WTC11 (cell line): ENCODE data around the gene TCF3.

ENCODE experiments used
- CTCF ChIP-seq: fragments of 200-600 bp; IDR thresholded peaks from 2 replicates; pipeline ENCODE4 v1.8.0; 2022; ENCODE audit warnings: antibody characterized with exemption
- HMGXB4 ChIP-seq: sonication (generic); formaldehyde crosslinking; IDR thresholded peaks from 2 replicates; pipeline ENCODE4 v1.8.1; 2023; ENCODE audit warnings: mild to moderate bottlenecking, moderate library complexity, missing genetic modification reagents
- IRF2 ChIP-seq: sonication (generic); formaldehyde crosslinking; IDR thresholded peaks from 2 replicates; pipeline ENCODE4 v1.8.0; 2022; ENCODE audit warnings: low read depth, missing genetic modification reagents, borderline replicate concordance
- SMAD3 ChIP-seq: sonication (generic); formaldehyde crosslinking; IDR thresholded peaks from 2 replicates; pipeline ENCODE4 v1.8.0; 2022; ENCODE audit warnings: missing genetic modification reagents, mild to moderate bottlenecking, borderline replicate concordance
- SMAD4 ChIP-seq: sonication (generic); formaldehyde crosslinking; IDR thresholded peaks from 2 replicates; pipeline ENCODE4 v1.8.0; 2022; ENCODE audit warnings: mild to moderate bottlenecking, missing genetic modification reagents
- USF2 ChIP-seq: sonication (generic); formaldehyde crosslinking; IDR thresholded peaks from 2 replicates; pipeline ENCODE4 v1.8.1; 2023; ENCODE audit warnings: mild to moderate bottlenecking, missing genetic modification reagents, moderate library complexity
- ZBTB43 ChIP-seq: sonication (generic); formaldehyde crosslinking; IDR thresholded peaks from 2 replicates; pipeline ENCODE4 v1.8.1; 2023; ENCODE audit warnings: mild to moderate bottlenecking, missing genetic modification reagents
- TF ChIP-seq, protein P1 (sequence below): sonication (generic); formaldehyde crosslinking; IDR thresholded peaks from 2 replicates; pipeline ENCODE4 v1.8.1; 2023; ENCODE audit warnings: mild to moderate bottlenecking, missing genetic modification reagents, borderline replicate concordance

GRCh38 chr19:1647501-1648458 is 4.6 kb downstream of the TCF3 start:
- TF ChIP-seq USF2 (CRISPR knock-in tag), result no peak
- TF ChIP-seq HMGXB4 (CRISPR knock-in tag), result no peak
- no peak for TF ChIP-seq SMAD3 (CRISPR knock-in tag)
- no peak for TF ChIP-seq IRF2 (CRISPR knock-in tag)
- TF ChIP-seq CTCF, result no peak
- no peak for TF ChIP-seq ZBTB43 (CRISPR knock-in tag)
- TF ChIP-seq, protein P1, sequence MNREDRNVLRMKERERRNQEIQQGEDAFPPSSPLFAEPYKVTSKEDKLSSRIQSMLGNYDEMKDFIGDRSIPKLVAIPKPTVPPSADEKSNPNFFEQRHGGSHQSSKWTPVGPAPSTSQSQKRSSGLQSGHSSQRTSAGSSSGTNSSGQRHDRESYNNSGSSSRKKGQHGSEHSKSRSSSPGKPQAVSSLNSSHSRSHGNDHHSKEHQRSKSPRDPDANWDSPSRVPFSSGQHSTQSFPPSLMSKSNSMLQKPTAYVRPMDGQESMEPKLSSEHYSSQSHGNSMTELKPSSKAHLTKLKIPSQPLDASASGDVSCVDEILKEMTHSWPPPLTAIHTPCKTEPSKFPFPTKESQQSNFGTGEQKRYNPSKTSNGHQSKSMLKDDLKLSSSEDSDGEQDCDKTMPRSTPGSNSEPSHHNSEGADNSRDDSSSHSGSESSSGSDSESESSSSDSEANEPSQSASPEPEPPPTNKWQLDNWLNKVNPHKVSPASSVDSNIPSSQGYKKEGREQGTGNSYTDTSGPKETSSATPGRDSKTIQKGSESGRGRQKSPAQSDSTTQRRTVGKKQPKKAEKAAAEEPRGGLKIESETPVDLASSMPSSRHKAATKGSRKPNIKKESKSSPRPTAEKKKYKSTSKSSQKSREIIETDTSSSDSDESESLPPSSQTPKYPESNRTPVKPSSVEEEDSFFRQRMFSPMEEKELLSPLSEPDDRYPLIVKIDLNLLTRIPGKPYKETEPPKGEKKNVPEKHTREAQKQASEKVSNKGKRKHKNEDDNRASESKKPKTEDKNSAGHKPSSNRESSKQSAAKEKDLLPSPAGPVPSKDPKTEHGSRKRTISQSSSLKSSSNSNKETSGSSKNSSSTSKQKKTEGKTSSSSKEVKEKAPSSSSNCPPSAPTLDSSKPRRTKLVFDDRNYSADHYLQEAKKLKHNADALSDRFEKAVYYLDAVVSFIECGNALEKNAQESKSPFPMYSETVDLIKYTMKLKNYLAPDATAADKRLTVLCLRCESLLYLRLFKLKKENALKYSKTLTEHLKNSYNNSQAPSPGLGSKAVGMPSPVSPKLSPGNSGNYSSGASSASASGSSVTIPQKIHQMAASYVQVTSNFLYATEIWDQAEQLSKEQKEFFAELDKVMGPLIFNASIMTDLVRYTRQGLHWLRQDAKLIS (CRISPR knock-in tag), result no peak
- no peak for TF ChIP-seq SMAD4 (CRISPR knock-in tag)
